Fibroblast of lung (primary cell): Measurements from ENCODE around the gene PFDN5.

ENCODE experiments used
- CTCF ChIP-seq, 2 donors: IDR thresholded peaks in 1 of 2; conservative IDR thresholded peaks in 1 of 2; 1 replicate in 1 of 2; 2 replicates in 1 of 2; pipeline ENCODE4 v1.5.1; 2011 to 2012; ENCODE audit warnings: low read length in 2 of 2, control low read depth in 1 of 2, inconsistent platforms in 1 of 2, low read depth in 1 of 2, mild to moderate bottlenecking in 1 of 2
- EZH2 ChIP-seq: IDR thresholded peaks from 2 replicates; pipeline ENCODE4 v1.5.1; 2012; ENCODE audit warnings: low read length, control low read depth, mild to moderate bottlenecking; ENCODE audit errors: missing control alignments

- TF ChIP-seq CTCF (conservative IDR thresholded peaks at IDR 0.05 in 1 of 2, IDR thresholded peaks at IDR 0.05 in 1 of 2; ENCODE audit: low read depth in 1 of 2, low read length in 2 of 2) (no peak), EZH2 (no peak)
These were observed 36.5 kb upstream of the PFDN5 start for GRCh38 chr12:53258541-53259539.
